HepG2 (cell line): ENCODE results near the gene AARS1. TPM values are rescaled to one million over a fixed set of nuclear protein-coding genes. Genes with fewer than 3 reads are reported as not detected.
A peak's percentile ranks its signal among the peaks of the same experiment; 100 is the strongest.

ENCODE experiments used
- CCAR2 ChIP-seq: fragments of 200-400 bp; formaldehyde crosslinking; optimal IDR thresholded peaks from 2 replicates; pipeline ENCODE3; 2018; ENCODE audit warnings: low read depth, mild to moderate bottlenecking, low read length, moderate library complexity
- CHD4 ChIP-seq: fragments of 200-600 bp; sonication (generic); IDR thresholded peaks from 2 replicates; pipeline ENCODE4 v1.7.0; 2017; ENCODE audit warnings: mild to moderate bottlenecking, low read length, borderline replicate concordance
- FOXC1 ChIP-seq: sonication (generic); formaldehyde crosslinking; IDR thresholded peaks from 2 replicates; pipeline ENCODE4 v1.8.0; 2022; ENCODE audit warnings: mild to moderate bottlenecking, missing genetic modification reagents, borderline replicate concordance
- GLMP ChIP-seq: sonication (generic); formaldehyde crosslinking; IDR thresholded peaks from 2 replicates; pipeline ENCODE4 v1.9.0; 2021; ENCODE audit warnings: missing genetic modification reagents, mild to moderate bottlenecking, borderline replicate concordance
- HNF4A ChIP-seq: sonication (generic); formaldehyde crosslinking; IDR thresholded peaks from 2 replicates; pipeline ENCODE4 v1.4.0; 2020; ENCODE audit warnings: missing genetic modification reagents
- HNF4G ChIP-seq, 2 experiments: sonication (generic) in 1 of 2; formaldehyde crosslinking in 1 of 2; IDR thresholded peaks; 2 replicates each; pipeline versions ENCODE4 v1.4.0 to v1.6.1; 2011 to 2020; ENCODE audit warnings: borderline replicate concordance in 2 of 2, low read depth in 2 of 2, mild to moderate bottlenecking in 2 of 2, low read length in 1 of 2, missing genetic modification reagents in 1 of 2, moderate library complexity in 1 of 2
- JUN ChIP-seq: sonication (generic); formaldehyde crosslinking; IDR thresholded peaks from 2 replicates; pipeline ENCODE4 v1.4.0; 2020; ENCODE audit warnings: mild to moderate bottlenecking, missing genetic modification reagents
- JUND ChIP-seq: sonication (generic); formaldehyde crosslinking; IDR thresholded peaks from 2 replicates; pipeline ENCODE4 v1.8.0; 2022; ENCODE audit warnings: mild to moderate bottlenecking, missing genetic modification reagents
- MAF1 ChIP-seq: sonication (generic); formaldehyde crosslinking; IDR thresholded peaks from 2 replicates; pipeline ENCODE4 v1.5.0; 2020; ENCODE audit warnings: missing genetic modification reagents, borderline replicate concordance
- MAFF ChIP-seq: IDR thresholded peaks from 2 replicates; pipeline ENCODE4 v1.6.1; 2011; ENCODE audit warnings: low read depth, low read length, improper control_type of control experiment
- MATR3 ChIP-seq: sonication (generic); formaldehyde crosslinking; IDR thresholded peaks from 2 replicates; pipeline ENCODE4 v1.4.0; 2020; ENCODE audit warnings: missing genetic modification reagents
- NR2F6 ChIP-seq, 2 experiments: IDR thresholded peaks; 2 replicates each; pipeline ENCODE4 v1.6.1; 2016; ENCODE audit warnings: antibody characterized with exemption in 1 of 2, mild to moderate bottlenecking in 1 of 2
- POLR2AphosphoS2 ChIP-seq: IDR thresholded peaks from 2 replicates; pipeline ENCODE4 v1.6.1; 2011; ENCODE audit warnings: low read depth, low read length, improper control_type of control experiment
- SCMH1 ChIP-seq: sonication (generic); formaldehyde crosslinking; IDR thresholded peaks from 2 replicates; pipeline ENCODE4 v1.9.0; 2021; ENCODE audit warnings: missing genetic modification reagents, mild to moderate bottlenecking, borderline replicate concordance
- TBP ChIP-seq: sonication (generic); formaldehyde crosslinking; IDR thresholded peaks from 2 replicates; pipeline ENCODE4 v1.5.0; 2020; ENCODE audit warnings: missing genetic modification reagents
- TEAD3 ChIP-seq: optimal IDR thresholded peaks from 2 replicates; pipeline ENCODE3; 2016; ENCODE audit warnings: borderline replicate concordance
- ZFY ChIP-seq: sonication (generic); formaldehyde crosslinking; IDR thresholded peaks from 2 replicates; pipeline ENCODE4 v1.4.0; 2020; ENCODE audit warnings: missing genetic modification reagents
- ZKSCAN8 ChIP-seq: IDR thresholded peaks from 2 replicates; pipeline ENCODE4 v1.6.1; 2016; ENCODE audit warnings: borderline replicate concordance, missing genetic modification reagents, missing compliant biosample characterization
- ZNF253 ChIP-seq: sonication (generic); formaldehyde crosslinking; IDR thresholded peaks from 2 replicates; pipeline ENCODE4 v1.8.0; 2022; ENCODE audit warnings: mild to moderate bottlenecking, missing genetic modification reagents, borderline replicate concordance
- polyA plus RNA-seq, 8 experiments: library from polyadenylated mRNA; depleted of rRNA in 3 of 8; stranded (reverse) in 7 of 8; unstranded in 1 of 8; fragments of >200 nt; fragmentation: Illumina TruSeq in 4 of 8; extraction: Trizol in 4 of 8; gene quantifications; 2 replicates each; pipeline versions ENCODE4 v1.2.1 to v1.2.3, GENCODE V29; 2011 to 2016; ENCODE audit warnings: low read depth in 4 of 8, missing spikeins in 1 of 8, mixed read lengths in 1 of 8; ENCODE audit not compliant: insufficient read depth in 1 of 8
- total RNA-seq, 5 experiments: library from RNA; depleted of rRNA; stranded (reverse); fragments of >200 nt; fragmentation: Illumina TruSeq; extraction: Trizol; gene quantifications; 2 replicates each; pipeline ENCODE4 v1.2.3, GENCODE V29; 2016; ENCODE audit warnings: low read depth in 1 of 5
- TF ChIP-seq, protein P1 (sequence below): sonication (generic); formaldehyde crosslinking; conservative IDR thresholded peaks from 2 replicates; pipeline ENCODE4 v1.8.0; 2022; ENCODE audit warnings: mild to moderate bottlenecking, moderate library complexity, missing genetic modification reagents
- TF ChIP-seq, protein P2 (sequence below): sonication (generic); formaldehyde crosslinking; IDR thresholded peaks from 2 replicates; pipeline ENCODE4 v1.5.1; 2020; ENCODE audit warnings: missing genetic modification reagents, mild to moderate bottlenecking, borderline replicate concordance
- TF ChIP-seq, protein P3 (sequence below): sonication (generic); formaldehyde crosslinking; IDR thresholded peaks from 2 replicates; pipeline ENCODE4 v1.8.1; 2023; ENCODE audit warnings: mild to moderate bottlenecking, missing genetic modification reagents

AARS1 gene
- total and polyA plus RNA-seq, 2 of the 13 experiments (the other 11 are each of a cell fraction or from before 2014, with no cell fraction given) = 107 to 132 TPM

- TF ChIP-seq, protein P1, sequence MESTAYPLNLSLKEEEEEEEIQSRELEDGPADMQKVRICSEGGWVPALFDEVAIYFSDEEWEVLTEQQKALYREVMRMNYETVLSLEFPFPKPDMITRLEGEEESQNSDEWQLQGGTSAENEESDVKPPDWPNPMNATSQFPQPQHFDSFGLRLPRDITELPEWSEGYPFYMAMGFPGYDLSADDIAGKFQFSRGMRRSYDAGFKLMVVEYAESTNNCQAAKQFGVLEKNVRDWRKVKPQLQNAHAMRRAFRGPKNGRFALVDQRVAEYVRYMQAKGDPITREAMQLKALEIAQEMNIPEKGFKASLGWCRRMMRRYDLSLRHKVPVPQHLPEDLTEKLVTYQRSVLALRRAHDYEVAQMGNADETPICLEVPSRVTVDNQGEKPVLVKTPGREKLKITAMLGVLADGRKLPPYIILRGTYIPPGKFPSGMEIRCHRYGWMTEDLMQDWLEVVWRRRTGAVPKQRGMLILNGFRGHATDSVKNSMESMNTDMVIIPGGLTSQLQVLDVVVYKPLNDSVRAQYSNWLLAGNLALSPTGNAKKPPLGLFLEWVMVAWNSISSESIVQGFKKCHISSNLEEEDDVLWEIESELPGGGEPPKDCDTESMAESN (CRISPR knock-in tag) = peak; percentile 99
- TF ChIP-seq GLMP (CRISPR knock-in tag) (no peak), MAFF (no peak), CHD4 (no peak), HNF4A (no peak), CCAR2 (no peak), ZKSCAN8 (peak; percentile 96; the same call in 1 of the 2 replicates), ZNF253 (CRISPR knock-in tag) (peak; percentile 98; the same call in 1 of the 2 replicates), TEAD3 (CRISPR knock-in tag) (peak; percentile 78), NR2F6 (IDR thresholded peaks at IDR 0.05) (no peak), NR2F6 (CRISPR knock-in tag; IDR thresholded peaks at IDR 0.05) (no peak), FOXC1 (CRISPR knock-in tag) (peak; percentile 92), JUN (0 out of 2 replicates have a peak, but pooled peaks have one; percentile 34), TBP (no peak), MATR3 (CRISPR knock-in tag) (no peak), SCMH1 (CRISPR knock-in tag) (no peak), JUND (peak; percentile 66), ZFY (CRISPR knock-in tag) (peak; percentile 91), POLR2AphosphoS2 (peak; percentile 90), HNF4G (IDR thresholded peaks at IDR 0.05; ENCODE audit: borderline replicate concordance, low read depth, low read length) (no peak), HNF4G (CRISPR knock-in tag; IDR thresholded peaks at IDR 0.05; ENCODE audit: borderline replicate concordance, low read depth) (peak; percentile 39; the same call in 1 of the 2 replicates), MAF1 (CRISPR knock-in tag) (peak; percentile 80; the same call in 1 of the 2 replicates)
- TF ChIP-seq, protein P2, sequence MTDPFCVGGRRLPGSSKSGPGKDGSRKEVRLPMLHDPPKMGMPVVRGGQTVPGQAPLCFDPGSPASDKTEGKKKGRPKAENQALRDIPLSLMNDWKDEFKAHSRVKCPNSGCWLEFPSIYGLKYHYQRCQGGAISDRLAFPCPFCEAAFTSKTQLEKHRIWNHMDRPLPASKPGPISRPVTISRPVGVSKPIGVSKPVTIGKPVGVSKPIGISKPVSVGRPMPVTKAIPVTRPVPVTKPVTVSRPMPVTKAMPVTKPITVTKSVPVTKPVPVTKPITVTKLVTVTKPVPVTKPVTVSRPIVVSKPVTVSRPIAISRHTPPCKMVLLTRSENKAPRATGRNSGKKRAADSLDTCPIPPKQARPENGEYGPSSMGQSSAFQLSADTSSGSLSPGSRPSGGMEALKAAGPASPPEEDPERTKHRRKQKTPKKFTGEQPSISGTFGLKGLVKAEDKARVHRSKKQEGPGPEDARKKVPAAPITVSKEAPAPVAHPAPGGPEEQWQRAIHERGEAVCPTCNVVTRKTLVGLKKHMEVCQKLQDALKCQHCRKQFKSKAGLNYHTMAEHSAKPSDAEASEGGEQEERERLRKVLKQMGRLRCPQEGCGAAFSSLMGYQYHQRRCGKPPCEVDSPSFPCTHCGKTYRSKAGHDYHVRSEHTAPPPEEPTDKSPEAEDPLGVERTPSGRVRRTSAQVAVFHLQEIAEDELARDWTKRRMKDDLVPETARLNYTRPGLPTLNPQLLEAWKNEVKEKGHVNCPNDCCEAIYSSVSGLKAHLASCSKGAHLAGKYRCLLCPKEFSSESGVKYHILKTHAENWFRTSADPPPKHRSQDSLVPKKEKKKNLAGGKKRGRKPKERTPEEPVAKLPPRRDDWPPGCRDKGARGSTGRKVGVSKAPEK (CRISPR knock-in tag) = no peak
- TF ChIP-seq, protein P3, sequence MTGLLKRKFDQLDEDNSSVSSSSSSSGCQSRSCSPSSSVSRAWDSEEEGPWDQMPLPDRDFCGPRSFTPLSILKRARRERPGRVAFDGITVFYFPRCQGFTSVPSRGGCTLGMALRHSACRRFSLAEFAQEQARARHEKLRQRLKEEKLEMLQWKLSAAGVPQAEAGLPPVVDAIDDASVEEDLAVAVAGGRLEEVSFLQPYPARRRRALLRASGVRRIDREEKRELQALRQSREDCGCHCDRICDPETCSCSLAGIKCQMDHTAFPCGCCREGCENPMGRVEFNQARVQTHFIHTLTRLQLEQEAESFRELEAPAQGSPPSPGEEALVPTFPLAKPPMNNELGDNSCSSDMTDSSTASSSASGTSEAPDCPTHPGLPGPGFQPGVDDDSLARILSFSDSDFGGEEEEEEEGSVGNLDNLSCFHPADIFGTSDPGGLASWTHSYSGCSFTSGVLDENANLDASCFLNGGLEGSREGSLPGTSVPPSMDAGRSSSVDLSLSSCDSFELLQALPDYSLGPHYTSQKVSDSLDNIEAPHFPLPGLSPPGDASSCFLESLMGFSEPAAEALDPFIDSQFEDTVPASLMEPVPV (CRISPR knock-in tag) = peak; percentile 96
Observed at GRCh38 chr16:70251629-70252354, 37.5 kb downstream of the AARS1 start, which contains the start of gene EXOSC6 (continued).
